Thyroid gland (tissue), 4 donors: Measurements from ENCODE around the gene FOXC2. TPM values are rescaled to one million over a fixed set of nuclear protein-coding genes. Genes with fewer than 3 reads are reported as not detected.

Experiments used
- DNase-seq, 2 donors: peaks; one replicate each; pipeline ENCODE4 v3.0.0-alpha.2; 2019
- H3K27ac ChIP-seq, 3 donors: fragments of 200-600 bp; sonication (generic); 1 replicate in 2 of 3; 2 replicates in 1 of 3; pipeline ENCODE4 v1.5.1; 2016 to 2019; ENCODE audit warnings: mild to moderate bottlenecking in 1 of 3, moderate library complexity in 1 of 3
- H3K27me3 ChIP-seq: fragments of 200-600 bp; sonication (generic); one replicate; pipeline ENCODE4 v1.5.1; 2019
- H3K36me3 ChIP-seq, 2 donors: fragments of 200-600 bp; sonication (generic); one replicate each; pipeline ENCODE4 v1.5.1; 2016 to 2019
- H3K4me1 ChIP-seq, 2 donors: fragments of 200-600 bp; sonication (generic); one replicate each; pipeline ENCODE4 v1.5.1; 2017 to 2019
- H3K4me3 ChIP-seq, 3 donors: fragments of 200-600 bp; sonication (generic); replicated peaks in 1 of 3; 1 replicate in 2 of 3; 2 replicates in 1 of 3; pipeline ENCODE4 v1.5.1; 2016; ENCODE audit warnings: mild to moderate bottlenecking in 1 of 3
- H3K9me3 ChIP-seq: fragments of 200-600 bp; sonication (generic); one replicate; pipeline ENCODE4 v1.5.1; 2017
- POLR2A ChIP-seq, 2 donors: fragments of 450-650 bp; IDR thresholded peaks; one replicate each; pipeline ENCODE4 v1.6.1; 2017; ENCODE audit warnings: antibody characterized with exemption in 2 of 2, mild to moderate bottlenecking in 2 of 2, moderate library complexity in 1 of 2
- WGBS, 2 donors: methylation state at CpG; one replicate each; pipeline ENCODE4 v1.1.5; 2017; 5-methylcytosine and 5-hydroxymethylcytosine counted together
- intact Hi-C: fragments of 100-400 bp; cut with DNase I; formaldehyde crosslinking; loops from one replicate; pipeline ENCODE4 v1.15.1; 2023
- total RNA-seq, 4 donors: library from RNA; depleted of rRNA; stranded (reverse); fragments of >200 nt; gene quantifications; one replicate each; pipeline ENCODE4 v1.2.3, GENCODE V29; 2016
- TF ChIP-seq, protein P1 (sequence below), 6 experiments: fragments of 200-600 bp in 3 of 6; fragments of 450-650 bp in 3 of 6; sonication (generic) in 3 of 6; IDR thresholded peaks; one replicate each; pipeline ENCODE4 v1.5.1; 2016 to 2019; ENCODE audit warnings: antibody characterized with exemption in 6 of 6, mild to moderate bottlenecking in 2 of 6, inconsistent platforms in 1 of 6, moderate library complexity in 1 of 6

FOXC2 gene
- total RNA-seq, 4 donors from 2014 or later, result 1.9 to 4.0 (median 2.1) TPM

DNA sequence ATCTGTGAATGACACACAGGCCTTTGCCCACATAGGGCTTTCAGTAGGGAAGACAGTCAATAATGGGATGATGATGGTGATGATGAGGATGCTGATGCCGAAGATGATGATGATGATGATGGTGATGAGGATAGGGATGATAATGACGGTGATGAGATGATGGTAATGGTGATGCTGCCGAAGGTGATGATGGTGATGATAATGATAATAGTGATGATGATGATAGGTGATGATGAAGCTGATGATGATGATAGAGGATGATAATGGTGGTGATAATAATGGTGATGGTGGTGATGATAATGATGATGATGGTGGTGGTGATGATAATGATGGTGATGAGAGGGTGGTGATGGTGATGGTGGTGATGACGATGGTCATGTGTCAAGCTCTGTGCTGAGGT lies 24.6 kb downstream of the FOXC2 start:
- H3K4me1 ChIP-seq, result no peaks in the 10 kb centered on the region
- TF ChIP-seq, protein P1, sequence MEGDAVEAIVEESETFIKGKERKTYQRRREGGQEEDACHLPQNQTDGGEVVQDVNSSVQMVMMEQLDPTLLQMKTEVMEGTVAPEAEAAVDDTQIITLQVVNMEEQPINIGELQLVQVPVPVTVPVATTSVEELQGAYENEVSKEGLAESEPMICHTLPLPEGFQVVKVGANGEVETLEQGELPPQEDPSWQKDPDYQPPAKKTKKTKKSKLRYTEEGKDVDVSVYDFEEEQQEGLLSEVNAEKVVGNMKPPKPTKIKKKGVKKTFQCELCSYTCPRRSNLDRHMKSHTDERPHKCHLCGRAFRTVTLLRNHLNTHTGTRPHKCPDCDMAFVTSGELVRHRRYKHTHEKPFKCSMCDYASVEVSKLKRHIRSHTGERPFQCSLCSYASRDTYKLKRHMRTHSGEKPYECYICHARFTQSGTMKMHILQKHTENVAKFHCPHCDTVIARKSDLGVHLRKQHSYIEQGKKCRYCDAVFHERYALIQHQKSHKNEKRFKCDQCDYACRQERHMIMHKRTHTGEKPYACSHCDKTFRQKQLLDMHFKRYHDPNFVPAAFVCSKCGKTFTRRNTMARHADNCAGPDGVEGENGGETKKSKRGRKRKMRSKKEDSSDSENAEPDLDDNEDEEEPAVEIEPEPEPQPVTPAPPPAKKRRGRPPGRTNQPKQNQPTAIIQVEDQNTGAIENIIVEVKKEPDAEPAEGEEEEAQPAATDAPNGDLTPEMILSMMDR (IDR thresholded peaks at IDR 0.05), result no peak
- no peak for TF ChIP-seq POLR2A (IDR thresholded peaks at IDR 0.05)
- no peak for DNase-seq
- intact Hi-C loops, result no loop called here
- H3K27ac ChIP-seq, result no peak overlapping the region
- no peaks in the 10 kb centered on the region for H3K27me3 ChIP-seq
- WGBS, 2 donors, result 92 to 93% methylated on average over 4 of the region's 4 CpGs
- H3K9me3 ChIP-seq, result no peaks in the 10 kb centered on the region
- H3K36me3 ChIP-seq, result no peaks in the 10 kb centered on the region
- no peak overlapping the region for H3K4me3 ChIP-seq

DNA sequence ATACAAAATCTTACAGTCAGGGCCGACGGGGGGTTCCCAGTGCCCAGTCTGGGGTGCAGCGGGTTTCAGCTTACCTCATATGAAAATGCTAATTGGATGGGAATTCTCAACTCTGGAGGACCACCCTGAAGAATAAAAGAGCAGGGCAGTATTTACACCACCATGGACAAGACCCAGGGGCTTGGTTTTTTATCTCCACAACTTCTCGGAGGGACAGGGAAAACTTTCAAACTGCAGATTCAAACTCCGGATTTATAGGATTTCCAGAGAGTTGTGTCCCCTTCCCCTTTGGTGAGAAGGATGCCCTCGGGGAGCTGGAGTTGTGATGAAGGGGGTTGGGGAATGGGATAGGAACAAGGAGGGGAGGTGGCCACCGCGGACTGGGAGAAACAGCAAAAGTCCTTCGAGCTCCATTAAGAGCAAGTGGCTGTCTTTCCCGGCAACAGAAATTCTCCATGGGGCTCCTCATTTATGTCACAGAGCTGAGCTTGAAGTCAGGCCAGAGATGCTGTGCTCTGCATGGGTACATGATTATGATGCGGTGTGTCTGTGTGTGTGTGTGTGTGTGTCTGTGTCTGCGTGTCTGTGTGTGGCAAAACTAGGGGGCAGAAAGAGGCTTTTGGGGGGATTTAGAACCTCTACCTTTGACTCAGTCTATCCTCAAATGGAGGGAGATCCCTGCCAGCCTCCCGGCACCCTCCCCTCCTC lies 27.4 kb downstream of the FOXC2 start:
- Histone ChIP-seq H3K4me3 (no peak overlapping the region), H3K4me1 (no peaks in the 10 kb centered on the region), H3K27me3 (no peaks in the 10 kb centered on the region), H3K9me3 (no peaks in the 10 kb centered on the region), H3K27ac (no peak overlapping the region), H3K36me3 (no peaks in the 10 kb centered on the region)
- intact Hi-C loops, result no loop called here
- WGBS, 2 donors, result 46 to 48% methylated on average over 12 to 13 of the region's 13 CpGs
- no peak for DNase-seq
- TF ChIP-seq, protein P1 (IDR thresholded peaks at IDR 0.05), result no peak
- TF ChIP-seq POLR2A (IDR thresholded peaks at IDR 0.05), result no peak

DNA sequence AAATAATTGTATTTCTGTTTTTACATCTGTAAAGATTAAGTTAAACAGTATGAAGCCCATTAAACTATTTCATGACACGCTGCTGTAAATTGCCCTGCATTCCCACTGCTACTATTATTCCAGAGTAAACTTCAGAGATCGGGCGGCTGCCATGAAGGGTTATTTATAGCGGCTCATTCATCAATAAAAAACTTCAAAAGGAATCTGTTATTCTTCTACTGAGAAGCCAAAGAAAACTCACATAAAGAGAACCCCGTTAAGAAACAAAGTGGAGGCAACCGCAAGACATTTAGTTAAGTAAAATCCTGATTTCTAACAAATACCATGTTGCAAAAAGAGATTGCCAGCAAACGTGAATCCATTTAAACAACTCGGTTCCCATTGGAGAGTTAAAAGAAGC lies 28.1 kb downstream of the FOXC2 start:
- H3K4me3 ChIP-seq, result no peak overlapping the region
- no peak overlapping the region for H3K27ac ChIP-seq
- no peak for DNase-seq
- H3K36me3 ChIP-seq, result no peaks in the 10 kb centered on the region
- WGBS, 2 donors, result 54 to 55% methylated on average over 8 of the region's 8 CpGs
- no peaks in the 10 kb centered on the region for H3K9me3 ChIP-seq
- intact Hi-C loops, result no loop called here
- no peak for TF ChIP-seq POLR2A (IDR thresholded peaks at IDR 0.05)
- TF ChIP-seq, protein P1 (IDR thresholded peaks at IDR 0.05), result no peak
- no peaks in the 10 kb centered on the region for H3K4me1 ChIP-seq
- H3K27me3 ChIP-seq, result no peaks in the 10 kb centered on the region

DNA sequence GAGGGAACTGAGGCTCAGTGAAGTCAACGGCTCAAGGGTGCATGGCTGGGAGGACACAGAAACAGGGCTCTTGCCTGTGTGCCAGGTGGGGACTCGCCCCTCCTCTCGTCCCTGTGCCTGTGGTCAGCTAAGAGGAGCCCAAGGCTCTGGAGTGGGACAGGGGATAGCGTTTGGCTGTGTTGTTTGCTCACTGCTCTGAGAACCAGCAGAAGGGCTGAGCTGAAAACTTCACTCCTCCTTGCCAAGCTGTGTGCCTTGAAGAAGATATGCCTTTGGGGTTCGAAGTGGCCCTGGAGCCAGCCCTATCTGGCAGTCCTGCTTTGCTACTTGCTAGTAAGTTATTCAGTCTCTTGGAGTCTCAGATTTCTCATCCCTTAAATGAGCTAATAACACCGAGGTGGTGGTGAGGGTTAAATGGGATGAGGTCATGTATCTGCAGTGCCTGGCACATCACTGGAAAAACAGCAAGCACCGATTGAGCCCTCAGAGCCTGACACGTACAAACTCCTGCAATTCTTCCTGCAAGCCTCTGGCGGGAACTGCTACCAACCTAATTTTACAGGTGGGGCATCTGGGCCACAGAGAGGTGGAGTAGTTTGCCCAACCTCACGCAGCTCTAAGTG lies 29.5 kb downstream of the FOXC2 start:
- Histone ChIP-seq H3K36me3 (no peaks in the 10 kb centered on the region), H3K27me3 (no peaks in the 10 kb centered on the region), H3K9me3 (no peaks in the 10 kb centered on the region), H3K4me1 (no peaks in the 10 kb centered on the region), H3K27ac (no peak overlapping the region), H3K4me3 (no peak overlapping the region)
- intact Hi-C loops, result no loop called here
- TF ChIP-seq POLR2A (IDR thresholded peaks at IDR 0.05), result no peak
- TF ChIP-seq, protein P1 (IDR thresholded peaks at IDR 0.05), result no peak
- WGBS, 2 donors, result 54 to 76% methylated on average over 6 to 10 of the region's 10 CpGs
- DNase-seq, result no peak

DNA sequence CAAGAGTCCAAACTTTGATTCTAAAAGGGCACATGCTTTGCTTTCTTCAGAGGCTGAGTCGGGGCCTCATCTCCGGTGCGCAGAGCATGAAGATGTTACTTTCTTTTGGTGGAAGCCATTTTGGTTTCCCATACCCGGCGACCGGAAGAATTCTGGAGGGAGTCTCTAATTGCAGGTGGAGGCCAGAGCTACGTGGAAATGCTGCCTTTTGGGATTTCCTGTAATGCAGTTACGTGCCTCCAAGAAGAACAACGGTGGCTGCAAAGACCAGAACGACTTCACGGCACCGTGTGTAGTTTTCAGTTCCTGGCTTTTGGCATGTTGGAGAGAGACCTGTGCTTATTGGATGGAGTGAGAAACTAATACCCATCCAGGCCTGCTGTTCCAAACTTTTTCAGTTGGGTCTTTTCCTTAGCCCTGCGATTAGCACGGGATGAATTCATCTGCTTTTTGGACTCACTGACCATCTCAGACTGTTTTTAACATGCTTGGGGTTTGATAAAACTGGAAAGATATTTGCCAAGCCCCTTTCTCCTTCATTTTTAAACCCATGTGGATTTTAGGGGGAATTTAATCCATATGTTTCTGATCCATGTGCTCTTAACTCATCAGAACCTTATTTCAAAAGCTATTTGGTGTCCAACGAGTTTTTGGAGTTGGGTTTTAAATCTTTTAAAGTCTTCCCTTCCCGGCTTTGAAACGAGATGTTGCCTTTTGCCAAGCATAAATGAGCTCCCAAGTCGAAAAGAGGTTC lies 30.7 kb downstream of the FOXC2 start:
- H3K9me3 ChIP-seq, result no peaks in the 10 kb centered on the region
- 65 to 75% methylated on average over 18 of the region's 18 CpGs for WGBS, 2 donors

More for the DNA sequence above, 30.7 kb downstream of the FOXC2 start:
- Histone ChIP-seq H3K36me3 (no peaks in the 10 kb centered on the region), H3K27ac (no peak overlapping the region), H3K27me3 (no peaks in the 10 kb centered on the region), H3K4me1 (no peaks in the 10 kb centered on the region), H3K4me3 (no peak overlapping the region)
- TF ChIP-seq POLR2A (IDR thresholded peaks at IDR 0.05), result no peak
- TF ChIP-seq, protein P1 (IDR thresholded peaks at IDR 0.05), result no peak
- intact Hi-C loops, result no loop called here
- DNase-seq, result no peak
